HEK293 (cell line): ENCODE data around the gene ATP7A.

ENCODE experiments used
- ZBTB1 ChIP-seq: fragments of 450-650 bp; formaldehyde crosslinking; IDR thresholded peaks from 2 replicates; pipeline ENCODE4 v1.5.1; 2016; ENCODE audit warnings: missing biosample characterization, missing genetic modification characterization
- ZBTB48 ChIP-seq: fragments of 450-650 bp; formaldehyde crosslinking; IDR thresholded peaks from 2 replicates; pipeline ENCODE4 v1.5.1; 2016; ENCODE audit warnings: missing biosample characterization, missing genetic modification characterization
- ZFP41 ChIP-seq: fragments of 450-650 bp; formaldehyde crosslinking; IDR thresholded peaks from 2 replicates; pipeline ENCODE4 v1.5.1; 2016; ENCODE audit warnings: missing biosample characterization, missing genetic modification characterization, borderline replicate concordance
- ZNF121 ChIP-seq: fragments of 450-650 bp; formaldehyde crosslinking; IDR thresholded peaks from 2 replicates; pipeline ENCODE4 v1.5.1; 2016; ENCODE audit warnings: missing biosample characterization, missing genetic modification characterization
- ZNF248 ChIP-seq: fragments of 450-650 bp; formaldehyde crosslinking; IDR thresholded peaks from 2 replicates; pipeline ENCODE4 v1.5.1; 2017; ENCODE audit warnings: missing biosample characterization, missing genetic modification characterization
- ZNF292 ChIP-seq: fragments of 450-650 bp; formaldehyde crosslinking; IDR thresholded peaks from 2 replicates; pipeline ENCODE4 v1.5.1; 2016; ENCODE audit warnings: low read depth, missing biosample characterization, missing genetic modification characterization, borderline replicate concordance
- ZNF561 ChIP-seq: fragments of 450-650 bp; IDR thresholded peaks from 2 replicates; pipeline ENCODE4 v1.5.1; 2018; ENCODE audit warnings: missing biosample characterization, missing genetic modification characterization, borderline replicate concordance
- TF ChIP-seq, protein P1 (sequence below): fragments of 450-650 bp; formaldehyde crosslinking; IDR thresholded peaks from 2 replicates; pipeline ENCODE4 v1.5.1; 2016; ENCODE audit warnings: missing biosample characterization, missing genetic modification characterization

DNA sequence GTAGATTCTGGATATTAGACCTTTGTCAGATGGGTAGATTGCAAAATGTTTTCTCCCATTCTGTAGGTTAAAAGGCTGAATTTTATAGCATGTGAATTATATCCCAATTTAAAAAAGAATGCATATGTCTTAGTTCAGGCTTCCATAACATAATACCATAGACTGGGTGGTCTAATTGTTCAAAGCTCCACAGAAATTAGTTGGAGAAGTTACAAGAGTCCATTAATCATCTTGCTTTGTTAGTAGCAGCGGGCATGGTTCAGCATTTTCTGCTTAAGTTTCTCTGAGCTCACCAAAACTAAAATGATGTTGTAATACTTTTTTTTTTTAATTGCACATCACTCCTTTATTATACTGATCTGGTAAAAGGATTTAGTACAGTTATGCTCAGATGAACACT, 57.1 kb downstream of the ATP7A start:
- TF ChIP-seq ZBTB48 (tag by site-specific recombination) (no peak), ZNF248 (tag by site-specific recombination) (no peak), ZFP41 (tag by site-specific recombination) (no peak), ZNF121 (no peak), ZBTB1 (no peak), ZNF292 (tag by site-specific recombination) (no peak), ZNF561 (tag by site-specific recombination) (no peak)
- TF ChIP-seq, protein P1, sequence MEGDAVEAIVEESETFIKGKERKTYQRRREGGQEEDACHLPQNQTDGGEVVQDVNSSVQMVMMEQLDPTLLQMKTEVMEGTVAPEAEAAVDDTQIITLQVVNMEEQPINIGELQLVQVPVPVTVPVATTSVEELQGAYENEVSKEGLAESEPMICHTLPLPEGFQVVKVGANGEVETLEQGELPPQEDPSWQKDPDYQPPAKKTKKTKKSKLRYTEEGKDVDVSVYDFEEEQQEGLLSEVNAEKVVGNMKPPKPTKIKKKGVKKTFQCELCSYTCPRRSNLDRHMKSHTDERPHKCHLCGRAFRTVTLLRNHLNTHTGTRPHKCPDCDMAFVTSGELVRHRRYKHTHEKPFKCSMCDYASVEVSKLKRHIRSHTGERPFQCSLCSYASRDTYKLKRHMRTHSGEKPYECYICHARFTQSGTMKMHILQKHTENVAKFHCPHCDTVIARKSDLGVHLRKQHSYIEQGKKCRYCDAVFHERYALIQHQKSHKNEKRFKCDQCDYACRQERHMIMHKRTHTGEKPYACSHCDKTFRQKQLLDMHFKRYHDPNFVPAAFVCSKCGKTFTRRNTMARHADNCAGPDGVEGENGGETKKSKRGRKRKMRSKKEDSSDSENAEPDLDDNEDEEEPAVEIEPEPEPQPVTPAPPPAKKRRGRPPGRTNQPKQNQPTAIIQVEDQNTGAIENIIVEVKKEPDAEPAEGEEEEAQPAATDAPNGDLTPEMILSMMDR (tag by site-specific recombination): no peak
